LNCaP clone FGC (cell line): ENCODE measurements around the gene KMT2D.

ENCODE experiments used
- DNase-seq: peaks from one replicate; pipeline ENCODE4 v3.0.0-alpha.2; 2011; ENCODE audit warnings: low read depth
- H3K4me3 ChIP-seq: 2 replicates; pipeline ENCODE4 v1.5.1; 2011; ENCODE audit warnings: mild to moderate bottlenecking, low read depth, low read length, control low read depth
- CTCF ChIP-seq: IDR thresholded peaks from 2 replicates; pipeline ENCODE4 v1.5.1; 2012; ENCODE audit warnings: mild to moderate bottlenecking; ENCODE audit not compliant: control insufficient read depth, insufficient read depth; ENCODE audit errors: extremely low read depth

KMT2D gene

GRCh38 chr12:49018261-49019119 lies 42.1 kb downstream of the KMT2D start, which contains the start of gene PRKAG1:
TSS of gene PRKAG1 (minus strand) at chr12:49018776. CDS start at chr12:49018740, 36 bp downstream.
- H3K4me3 ChIP-seq: peak within 1 kb of the TSS; percentile 93
- peak; percentile 78 for DNase-seq
- TF ChIP-seq CTCF: peak; percentile 45

GRCh38 chr12:49017891-49018260 lies 42.7 kb downstream of the KMT2D start:
- H3K4me3 ChIP-seq: peak overlapping the region; percentile 93
- DNase-seq: peak; percentile 4
- TF ChIP-seq CTCF: no peak

GRCh38 chr12:49015196-49015595 lies 45.4 kb downstream of the KMT2D start:
- no peak for TF ChIP-seq CTCF
- no peak for DNase-seq

GRCh38 chr12:49014547-49014946 lies 46.0 kb downstream of the KMT2D start:
- DNase-seq: no peak
- no peak overlapping the region for H3K4me3 ChIP-seq
- no peak for TF ChIP-seq CTCF

More at GRCh38 chr12:49015196-49015595, 45.4 kb downstream of the KMT2D start:
- H3K4me3 ChIP-seq: no peak overlapping the region

GRCh38 chr12:49013428-49013827 lies 47.2 kb downstream of the KMT2D start:
- DNase-seq: no peak
- TF ChIP-seq CTCF: no peak

GRCh38 chr12:49012739-49013138 lies 47.9 kb downstream of the KMT2D start:
- H3K4me3 ChIP-seq: no peak overlapping the region
- TF ChIP-seq CTCF: no peak
- no peak for DNase-seq

More at GRCh38 chr12:49013428-49013827, 47.2 kb downstream of the KMT2D start:
- no peak overlapping the region for H3K4me3 ChIP-seq
